Esophagus muscularis mucosa (tissue), 3 donors: Measurements from ENCODE around the gene ABTB1.

Experiments
- CTCF ChIP-seq, 3 experiments: fragments of 200-600 bp in 2 of 3; fragments of 450-650 bp in 1 of 3; sonication (generic) in 2 of 3; IDR thresholded peaks; one replicate each; pipeline ENCODE4 v1.5.1; 2017 to 2019; ENCODE audit warnings: antibody characterized with exemption in 3 of 3, mild to moderate bottlenecking in 2 of 3, moderate library complexity in 1 of 3
- POLR2A ChIP-seq: fragments of 450-650 bp; IDR thresholded peaks from one replicate; pipeline ENCODE4 v1.6.1; 2017; ENCODE audit warnings: antibody characterized with exemption, moderate library complexity, mild to moderate bottlenecking, low read depth

- TF ChIP-seq CTCF (IDR thresholded peaks at IDR 0.05) (no peak), POLR2A (no peak)
Observed at GRCh38 chr3:127717357-127718244, 44.8 kb downstream of the ABTB1 start.
